ENCODE measurements around the gene KIF26B.
"Not testable (repeated sequence)": the region's sequence is repeated elsewhere in the genome, so short reads cannot be mapped to it uniquely, and the experiment has no call there.

Gene KIF26B

GRCh38 chr1:245401881-245402587, 247.2 kb downstream of the KIF26B start:
- Histone ChIP-seq H3K4me1 (ENCODE audit: insufficient read depth, low read length) (peaks cover 13% of the 10 kb centered on the region; the same call in 1 of the 2 replicates), H3K9ac (ENCODE audit: low read depth, low read length) (peak overlapping the region; percentile 27; the same call in 1 of the 2 replicates), H3K4me3 (ENCODE audit: low read length) (no peak overlapping the region), H3K36me3 (ENCODE audit: insufficient read depth, low read length) (no peaks in the 10 kb centered on the region), H3K27me3 (ENCODE audit: insufficient read depth, low read length) (no peaks in the 10 kb centered on the region), H3K27ac (ENCODE audit: low read depth, low read length) (no peak overlapping the region), H3K9me3 (ENCODE audit: insufficient read depth, low read depth, low read length) (no peaks in the 10 kb centered on the region)
- 84% methylated on average over 7 of the region's 7 CpGs for WGBS

DNA sequence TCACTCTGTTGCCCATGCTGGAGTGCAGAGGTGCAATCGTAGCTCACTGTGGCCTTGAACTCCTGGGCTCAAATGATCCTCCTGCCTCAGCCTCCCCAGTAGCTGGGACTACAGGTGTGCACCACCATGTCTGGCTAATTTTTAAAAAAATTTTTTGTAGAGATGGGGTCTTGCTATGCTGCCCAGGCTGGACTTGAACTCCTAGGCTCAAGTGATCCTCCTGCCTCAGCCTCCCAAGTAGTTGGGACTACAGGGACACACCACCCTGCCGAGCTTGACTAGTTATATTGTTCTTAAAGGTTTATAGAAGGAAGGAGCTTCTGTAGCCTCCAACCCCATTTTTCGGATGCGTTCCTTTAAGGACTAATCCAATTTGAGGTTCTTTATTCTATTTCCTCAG, 248.2 kb downstream of the KIF26B start:
- not testable (repeated sequence) for H3K27me3 ChIP-seq (ENCODE audit: insufficient read depth, low read length); H3K9me3 ChIP-seq (ENCODE audit: insufficient read depth, low read depth, low read length); H3K36me3 ChIP-seq (ENCODE audit: insufficient read depth, low read length); H3K9ac ChIP-seq (ENCODE audit: low read depth, low read length); H3K27ac ChIP-seq (ENCODE audit: low read depth, low read length); H3K4me3 ChIP-seq (ENCODE audit: low read length)
- WGBS = over 99% methylated on average over 4 of the region's 4 CpGs
- H3K4me1 ChIP-seq (ENCODE audit: insufficient read depth, low read length) = peaks cover 13% of the 10 kb centered on the region; the same call in 1 of the 2 replicates

DNA sequence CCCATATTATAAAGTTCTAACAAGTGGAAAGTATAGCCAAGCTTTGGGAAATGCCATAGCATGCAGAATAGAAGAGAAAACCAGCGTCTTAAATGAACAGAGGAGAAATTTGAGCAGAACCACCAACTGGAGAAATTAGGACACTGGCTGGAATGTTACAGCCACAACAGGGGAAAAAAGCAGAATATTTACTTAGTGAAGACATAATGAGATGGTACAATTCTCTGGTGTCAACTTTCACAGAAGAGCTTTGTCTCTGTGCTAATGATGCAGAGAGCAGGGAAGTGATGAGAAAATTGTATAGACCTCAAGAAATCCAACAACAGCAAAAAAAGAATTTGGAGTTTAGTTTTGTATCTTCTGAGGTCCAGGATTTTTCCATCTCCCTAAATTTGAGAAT, 249.7 kb downstream of the KIF26B start:
- Histone ChIP-seq H3K36me3 (ENCODE audit: insufficient read depth, low read length) (no peaks in the 10 kb centered on the region), H3K27ac (ENCODE audit: low read depth, low read length) (no peak overlapping the region), H3K27me3 (ENCODE audit: insufficient read depth, low read length) (no peaks in the 10 kb centered on the region), H3K4me1 (ENCODE audit: insufficient read depth, low read length) (peaks cover 13% of the 10 kb centered on the region; the same call in 1 of the 2 replicates), H3K9me3 (ENCODE audit: insufficient read depth, low read depth, low read length) (no peaks in the 10 kb centered on the region), H3K4me3 (ENCODE audit: low read length) (no peak overlapping the region), H3K9ac (ENCODE audit: low read depth, low read length) (no peak overlapping the region)
- WGBS = 76% methylated on average over 1 of the region's 1 CpG

- Histone ChIP-seq H3K4me1 (ENCODE audit: insufficient read depth, low read length) (peaks cover 13% of the 10 kb centered on the region; the same call in 1 of the 2 replicates), H3K4me3 (ENCODE audit: low read length) (no peak overlapping the region), H3K36me3 (ENCODE audit: insufficient read depth, low read length) (no peaks in the 10 kb centered on the region), H3K9me3 (ENCODE audit: insufficient read depth, low read depth, low read length) (no peaks in the 10 kb centered on the region), H3K27me3 (ENCODE audit: insufficient read depth, low read length) (no peaks in the 10 kb centered on the region), H3K9ac (ENCODE audit: low read depth, low read length) (no peak overlapping the region), H3K27ac (ENCODE audit: low read depth, low read length) (no peak overlapping the region)
- WGBS = 87% methylated on average over 4 of the region's 4 CpGs
Measured at GRCh38 chr1:245404952-245405351, 250.2 kb downstream of the KIF26B start.

DNA sequence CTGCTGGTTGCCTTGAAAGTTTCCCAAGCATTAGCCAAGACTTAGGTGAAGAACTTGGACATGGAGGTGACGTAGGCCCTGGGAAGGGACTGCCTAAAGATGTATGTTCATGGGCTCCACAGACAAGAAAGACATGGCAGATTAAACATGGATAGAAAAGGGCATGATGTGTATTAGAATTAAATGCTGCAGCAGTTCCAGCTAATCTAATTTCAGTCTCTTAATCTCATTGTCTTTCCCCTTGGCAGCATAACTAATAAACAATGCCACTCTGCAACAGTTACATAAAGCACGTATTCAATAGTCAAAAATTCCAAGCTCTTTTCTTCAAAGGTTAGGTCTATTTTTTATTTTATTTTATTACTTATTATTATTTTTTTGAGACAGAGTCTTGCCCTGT, 251.6 kb downstream of the KIF26B start:
- Histone ChIP-seq H3K4me1 (ENCODE audit: insufficient read depth, low read length) (peaks cover 13% of the 10 kb centered on the region; the same call in 1 of the 2 replicates), H3K9me3 (ENCODE audit: insufficient read depth, low read depth, low read length) (no peaks in the 10 kb centered on the region), H3K36me3 (ENCODE audit: insufficient read depth, low read length) (no peaks in the 10 kb centered on the region), H3K9ac (ENCODE audit: low read depth, low read length) (no peak overlapping the region), H3K4me3 (ENCODE audit: low read length) (no peak overlapping the region), H3K27me3 (ENCODE audit: insufficient read depth, low read length) (no peaks in the 10 kb centered on the region), H3K27ac (ENCODE audit: low read depth, low read length) (no peak overlapping the region)
- 86% methylated on average over 2 of the region's 2 CpGs for WGBS

GRCh38 chr1:245407983-245408382, 253.2 kb downstream of the KIF26B start:
- Histone ChIP-seq H3K9ac (ENCODE audit: low read depth, low read length) (no peak overlapping the region), H3K27ac (ENCODE audit: low read depth, low read length) (no peak overlapping the region), H3K36me3 (ENCODE audit: insufficient read depth, low read length) (no peaks in the 10 kb centered on the region), H3K4me1 (ENCODE audit: insufficient read depth, low read length) (peaks cover 13% of the 10 kb centered on the region; the same call in 1 of the 2 replicates), H3K27me3 (ENCODE audit: insufficient read depth, low read length) (no peaks in the 10 kb centered on the region), H3K4me3 (ENCODE audit: low read length) (no peak overlapping the region), H3K9me3 (ENCODE audit: insufficient read depth, low read depth, low read length) (no peaks in the 10 kb centered on the region)
- 96% methylated on average over 2 of the region's 2 CpGs for WGBS

DNA sequence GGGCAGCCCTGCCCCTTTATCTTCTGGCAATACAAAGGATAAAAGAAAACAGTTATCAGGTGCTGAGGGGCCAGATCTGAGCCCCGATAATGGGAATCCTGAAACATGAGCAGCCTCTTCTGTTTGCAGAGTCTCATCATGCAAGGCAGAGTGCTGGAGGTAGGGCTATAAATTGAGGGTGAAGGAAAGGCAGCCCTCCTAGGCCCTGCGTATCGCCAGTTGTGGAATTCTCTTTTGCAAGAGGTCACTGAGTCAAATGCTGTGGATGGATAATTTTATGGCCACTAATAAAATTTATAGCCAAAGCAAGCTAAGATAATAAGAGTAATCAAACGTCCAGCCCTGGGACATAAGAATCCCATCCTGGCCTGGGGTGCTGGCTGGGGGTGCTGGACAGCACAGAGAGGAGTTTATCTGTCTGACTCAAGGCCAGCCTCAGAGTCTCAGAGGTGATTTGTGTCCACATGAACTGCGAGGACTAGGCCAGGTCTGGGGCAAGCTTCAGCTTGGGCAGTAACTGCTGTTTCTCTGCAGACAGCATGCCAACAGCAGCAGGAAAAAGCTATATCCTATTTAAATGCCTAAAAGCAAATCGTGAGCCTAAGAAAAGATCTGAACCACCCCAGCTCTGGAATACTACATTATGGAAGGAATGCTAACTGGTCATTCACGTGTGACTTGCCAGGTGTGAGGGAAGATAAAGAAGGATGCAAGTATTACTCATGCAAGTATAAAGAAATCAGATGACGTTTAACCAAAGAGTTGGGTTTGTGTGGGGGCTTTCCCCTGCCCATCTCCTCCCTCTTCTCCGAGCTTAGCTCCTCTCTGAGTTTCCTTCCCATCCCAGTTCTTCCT, 254.8 kb downstream of the KIF26B start:
- H3K9ac ChIP-seq (ENCODE audit: low read depth, low read length) = no peak overlapping the region
- 81% methylated on average over 8 of the region's 9 CpGs for WGBS
- H3K4me3 ChIP-seq (ENCODE audit: low read length) = no peak overlapping the region
- H3K27ac ChIP-seq (ENCODE audit: low read depth, low read length) = no peak overlapping the region
- H3K36me3 ChIP-seq (ENCODE audit: insufficient read depth, low read length) = no peaks in the 10 kb centered on the region
- H3K9me3 ChIP-seq (ENCODE audit: insufficient read depth, low read depth, low read length) = no peaks in the 10 kb centered on the region
- H3K4me1 ChIP-seq (ENCODE audit: insufficient read depth, low read length) = peaks cover 5% of the 10 kb centered on the region; the same call in 1 of the 2 replicates
- no peaks in the 10 kb centered on the region for H3K27me3 ChIP-seq (ENCODE audit: insufficient read depth, low read length)

DNA sequence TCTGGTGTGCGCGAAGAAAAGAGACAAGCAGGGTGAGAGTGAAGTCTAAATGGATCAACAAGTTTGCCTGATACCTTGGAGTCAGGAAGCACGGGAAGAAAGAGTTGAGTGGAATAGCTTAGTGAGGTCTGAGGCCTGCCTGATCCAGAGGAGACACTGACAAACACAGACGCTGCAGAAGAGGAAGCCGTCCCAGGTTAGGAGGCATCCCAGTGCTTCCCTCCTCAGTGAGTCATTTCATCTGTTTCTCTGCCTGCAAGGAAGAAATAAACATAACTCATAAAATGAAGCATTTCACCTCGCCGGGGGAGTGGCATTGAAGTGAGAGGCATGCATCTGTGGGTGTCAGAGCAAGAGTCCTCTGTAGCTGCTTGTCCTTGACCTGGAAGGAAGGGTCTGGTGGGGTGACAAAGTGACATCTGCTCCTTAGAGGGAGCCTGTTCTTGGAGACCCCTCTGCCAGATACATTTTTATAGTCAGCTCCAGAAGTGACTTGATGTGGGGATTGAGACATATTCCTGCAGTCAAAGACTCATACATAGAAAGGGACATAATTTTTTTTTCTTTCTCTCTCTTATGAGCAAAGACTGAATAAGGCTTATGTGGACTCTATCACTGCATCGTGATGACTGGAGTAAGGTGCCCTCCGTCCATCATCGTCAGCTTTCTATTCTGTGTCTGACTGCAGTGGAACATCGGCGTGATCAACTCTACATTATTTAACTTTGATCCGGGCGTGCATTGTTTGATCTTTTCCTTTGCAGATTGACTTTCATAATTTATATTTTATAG, 256.7 kb downstream of the KIF26B start:
- Histone ChIP-seq H3K9me3 (ENCODE audit: insufficient read depth, low read depth, low read length) (no peaks in the 10 kb centered on the region), H3K36me3 (ENCODE audit: insufficient read depth, low read length) (no peaks in the 10 kb centered on the region), H3K9ac (ENCODE audit: low read depth, low read length) (no peak overlapping the region), H3K27me3 (ENCODE audit: insufficient read depth, low read length) (no peaks in the 10 kb centered on the region), H3K4me1 (ENCODE audit: insufficient read depth, low read length) (no peaks in the 10 kb centered on the region), H3K27ac (ENCODE audit: low read depth, low read length) (no peak overlapping the region), H3K4me3 (ENCODE audit: low read length) (no peak overlapping the region)
- WGBS = 95% methylated on average over 12 of the region's 14 CpGs

GRCh38 chr1:245412306-245412705, 257.5 kb downstream of the KIF26B start:
- no peak overlapping the region for H3K27ac ChIP-seq (ENCODE audit: low read depth, low read length)
- WGBS = 89% methylated on average over 5 of the region's 5 CpGs
- H3K9me3 ChIP-seq (ENCODE audit: insufficient read depth, low read depth, low read length) = no peaks in the 10 kb centered on the region
- H3K4me1 ChIP-seq (ENCODE audit: insufficient read depth, low read length) = no peaks in the 10 kb centered on the region
- H3K27me3 ChIP-seq (ENCODE audit: insufficient read depth, low read length) = no peaks in the 10 kb centered on the region
- H3K4me3 ChIP-seq (ENCODE audit: low read length) = no peak overlapping the region
- no peak overlapping the region for H3K9ac ChIP-seq (ENCODE audit: low read depth, low read length)
- H3K36me3 ChIP-seq (ENCODE audit: insufficient read depth, low read length) = no peaks in the 10 kb centered on the region

DNA sequence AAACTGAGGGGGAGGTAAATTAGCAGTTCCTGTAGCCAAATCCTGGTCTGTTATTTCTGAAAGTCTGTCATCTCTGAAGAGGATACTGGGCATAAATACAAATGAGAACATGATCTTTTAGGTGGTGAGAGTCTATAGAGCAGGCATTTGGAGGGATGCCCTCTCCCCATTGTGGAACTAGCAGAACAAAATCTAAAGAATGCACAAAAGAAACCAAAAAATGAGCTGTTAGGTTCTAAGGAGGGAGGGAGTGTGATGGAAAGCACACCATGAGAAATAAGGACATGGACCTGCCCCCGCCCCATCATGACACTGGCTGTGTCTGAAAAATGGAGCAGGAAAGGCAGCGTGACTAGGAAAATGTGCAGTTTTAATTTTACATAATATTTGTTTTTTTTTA, 262.0 kb downstream of the KIF26B start:
- no peak overlapping the region for H3K27ac ChIP-seq (ENCODE audit: low read depth, low read length)
- H3K4me1 ChIP-seq (ENCODE audit: insufficient read depth, low read length) = no peaks in the 10 kb centered on the region
- no peaks in the 10 kb centered on the region for H3K36me3 ChIP-seq (ENCODE audit: insufficient read depth, low read length)
- 96% methylated on average over 2 of the region's 2 CpGs for WGBS
- no peak overlapping the region for H3K4me3 ChIP-seq (ENCODE audit: low read length)
- no peaks in the 10 kb centered on the region for H3K9me3 ChIP-seq (ENCODE audit: insufficient read depth, low read depth, low read length)
- no peaks in the 10 kb centered on the region for H3K27me3 ChIP-seq (ENCODE audit: insufficient read depth, low read length)
- H3K9ac ChIP-seq (ENCODE audit: low read depth, low read length) = no peak overlapping the region

DNA sequence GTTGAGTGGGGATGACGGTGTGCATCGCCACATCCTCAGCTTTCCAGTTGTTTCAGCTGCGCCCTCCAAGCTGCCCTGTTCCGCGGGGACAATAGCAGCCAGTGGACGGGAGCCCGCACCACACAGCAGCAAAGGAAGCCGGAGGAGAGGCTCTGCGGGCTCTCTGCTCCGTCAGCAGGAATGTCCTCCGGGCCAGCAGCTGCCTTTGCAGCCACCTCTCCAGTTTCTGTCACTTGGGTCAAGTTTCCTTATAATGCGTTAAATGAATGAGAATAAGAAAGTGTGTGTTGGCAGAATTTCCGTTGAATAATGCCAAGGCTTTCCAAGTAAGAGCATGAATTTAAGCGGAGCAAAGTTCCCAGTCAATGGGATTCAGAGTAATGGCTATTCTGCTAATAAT, 263.3 kb downstream of the KIF26B start:
- H3K9ac ChIP-seq (ENCODE audit: low read depth, low read length) = no peak overlapping the region
- H3K36me3 ChIP-seq (ENCODE audit: insufficient read depth, low read length) = no peaks in the 10 kb centered on the region
- H3K27ac ChIP-seq (ENCODE audit: low read depth, low read length) = no peak overlapping the region
- no peaks in the 10 kb centered on the region for H3K27me3 ChIP-seq (ENCODE audit: insufficient read depth, low read length)
- WGBS = 87% methylated on average over 14 of the region's 14 CpGs
- no peaks in the 10 kb centered on the region for H3K4me1 ChIP-seq (ENCODE audit: insufficient read depth, low read length)
- no peaks in the 10 kb centered on the region for H3K9me3 ChIP-seq (ENCODE audit: insufficient read depth, low read depth, low read length)
- H3K4me3 ChIP-seq (ENCODE audit: low read length) = no peak overlapping the region

Measured in HUES64 (cell line).